ENCODE measurements around the gene DOCK1.
A peak's percentile ranks its signal among the peaks of the same experiment; 100 is the strongest.

The DOCK1 gene

GRCh38 chr10:127375461-127375860 lies 470.2 kb downstream of the DOCK1 start:
- DNase-seq, result no peak

GRCh38 chr10:127376071-127376470 lies 470.8 kb downstream of the DOCK1 start:
- DNase-seq, result no peak

- no peak for DNase-seq
Measured at GRCh38 chr10:127378628-127379027, 473.4 kb downstream of the DOCK1 start.

- DNase-seq, result no peak
Measured at GRCh38 chr10:127384532-127384931, 479.3 kb downstream of the DOCK1 start.

- no peak for DNase-seq
Measured at GRCh38 chr10:127385066-127385465, 479.8 kb downstream of the DOCK1 start.

GRCh38 chr10:127386606-127387327 lies 481.5 kb downstream of the DOCK1 start:
- DNase-seq, result no peak

- DNase-seq, result no peak
Measured at GRCh38 chr10:127391875-127392274, 486.6 kb downstream of the DOCK1 start.

GRCh38 chr10:127392351-127393235 lies 487.4 kb downstream of the DOCK1 start:
- no peak for DNase-seq

GRCh38 chr10:127398140-127398970 lies 493.1 kb downstream of the DOCK1 start:
- peak; percentile 50 for DNase-seq

- DNase-seq, result no peak
Measured at GRCh38 chr10:127398971-127399365, 493.7 kb downstream of the DOCK1 start.

- DNase-seq, result no peak
Measured at GRCh38 chr10:127399668-127400067, 494.4 kb downstream of the DOCK1 start.

GRCh38 chr10:127400216-127400615 lies 495.0 kb downstream of the DOCK1 start:
- DNase-seq, result no peak

- no peak for DNase-seq
Measured at GRCh38 chr10:127402596-127403409, 497.6 kb downstream of the DOCK1 start.

GRCh38 chr10:127405221-127405620 lies 500.0 kb downstream of the DOCK1 start:
- no peak for DNase-seq

- no peak for DNase-seq
Measured at GRCh38 chr10:127406018-127406550, 500.9 kb downstream of the DOCK1 start.

GRCh38 chr10:127407551-127407950 lies 502.3 kb downstream of the DOCK1 start:
- no peak for DNase-seq

GRCh38 chr10:127408112-127408710 lies 503.0 kb downstream of the DOCK1 start:
- DNase-seq, result no peak

- DNase-seq, result no peak
Measured at GRCh38 chr10:127408733-127409132, 503.5 kb downstream of the DOCK1 start.

GRCh38 chr10:127410030-127410429 lies 504.8 kb downstream of the DOCK1 start:
- no peak for DNase-seq

- no peak for DNase-seq
Measured at GRCh38 chr10:127411062-127411461, 505.8 kb downstream of the DOCK1 start.

GRCh38 chr10:127413326-127413725 lies 508.1 kb downstream of the DOCK1 start:
- DNase-seq, result no peak

GRCh38 chr10:127414024-127414423 lies 508.8 kb downstream of the DOCK1 start:
- DNase-seq, result no peak

All from retina (tissue), 1 donor.